WI38 (cell line): ENCODE measurements around the gene SLC7A5.

Experiments
- H3K4me3 ChIP-seq: 2 replicates; pipeline ENCODE4 v1.5.1; 2011; ENCODE audit warnings: low read depth, mild to moderate bottlenecking, control low read depth, low read length
- CTCF ChIP-seq: IDR thresholded peaks from 2 replicates; pipeline ENCODE4 v1.5.1; 2012; ENCODE audit warnings: low read depth, mild to moderate bottlenecking, control low read depth, low read length

The SLC7A5 gene

GRCh38 chr16:87841340-87842208 is 27.7 kb downstream of the SLC7A5 start:
- TF ChIP-seq CTCF, result no peak
- no peak overlapping the region for H3K4me3 ChIP-seq

GRCh38 chr16:87840271-87840978 is 28.9 kb downstream of the SLC7A5 start:
- no peak for TF ChIP-seq CTCF
- no peak overlapping the region for H3K4me3 ChIP-seq

- no peak for TF ChIP-seq CTCF
- no peak overlapping the region for H3K4me3 ChIP-seq
Observed at GRCh38 chr16:87839542-87840270, 29.6 kb downstream of the SLC7A5 start.

- no peak overlapping the region for H3K4me3 ChIP-seq
- TF ChIP-seq CTCF, result no peak
Observed at GRCh38 chr16:87838643-87839541, 30.4 kb downstream of the SLC7A5 start.

GRCh38 chr16:87837627-87838289 is 31.5 kb downstream of the SLC7A5 start:
- TF ChIP-seq CTCF, result no peak
- H3K4me3 ChIP-seq, result no peak overlapping the region

GRCh38 chr16:87836844-87837581 is 32.3 kb downstream of the SLC7A5 start:
- no peak overlapping the region for H3K4me3 ChIP-seq
- TF ChIP-seq CTCF, result no peak
